ENCODE results near the gene PLEKHD1. TPM values are rescaled to one million over a fixed set of nuclear protein-coding genes. Genes with fewer than 3 reads are reported as not detected.

The PLEKHD1 gene
- total and polyA plus RNA-seq, 7 experiments from 2014 or later, result 0.07 to 0.74 (median 0.26) TPM; not detected in 1

DNA sequence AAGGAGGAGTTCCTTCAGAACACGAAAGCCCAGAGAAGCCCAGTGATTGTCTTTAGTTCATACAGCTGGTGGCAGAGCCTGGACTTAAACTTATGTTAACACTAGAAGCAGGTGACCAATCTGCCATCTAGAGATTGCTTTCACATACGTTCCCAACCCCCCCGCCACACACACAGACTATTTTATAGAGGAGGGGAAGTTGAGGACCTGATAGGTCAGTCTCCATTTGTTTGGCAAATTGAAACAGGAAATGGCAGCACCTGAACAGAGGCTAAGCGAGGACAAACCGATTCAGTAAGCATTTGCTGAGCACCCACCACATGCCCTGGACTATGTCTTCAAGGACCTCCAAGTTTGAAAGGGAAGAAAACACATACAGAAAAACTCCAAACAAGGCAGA lies 4.8 kb upstream of the PLEKHD1 start:
- no peak overlapping the region for H3K4me3 ChIP-seq (ENCODE audit: low read length)
- CTCF ChIA-PET, result interaction anchor here (0.6 kb wide), 1 partner anchor 242 kb away, joined by 4 read pairs; no protein-coding TSS in a partner anchor

DNA sequence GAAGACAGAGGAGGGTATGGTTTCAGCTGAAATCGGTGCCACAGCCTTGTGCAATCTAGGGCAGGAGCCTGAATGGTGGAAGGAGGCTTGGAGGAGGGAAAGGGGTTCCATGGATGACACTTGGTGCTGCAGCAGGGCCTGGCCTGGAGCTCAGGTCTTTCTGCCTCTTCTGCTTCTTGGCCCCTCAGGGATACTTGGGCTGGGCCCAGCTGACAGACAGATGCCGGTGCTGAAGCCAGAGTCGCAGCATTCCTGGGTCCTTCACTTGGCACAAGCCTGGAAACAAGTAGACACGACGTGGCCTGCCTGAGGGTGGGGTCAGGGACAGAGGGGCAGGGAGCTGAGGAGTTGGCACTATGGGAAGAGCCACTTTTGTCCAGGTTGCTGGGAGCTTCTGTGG lies 4.4 kb upstream of the PLEKHD1 start:
- ATAC-seq (no peak), DNase-seq (no peak)
- ChIA-PET POLR2A (no interaction called here), CTCF (interaction anchor here (0.6 kb wide), 1 partner anchor 243 kb away, joined by 4 read pairs; no protein-coding TSS in a partner anchor)
- Histone ChIP-seq H3K27ac (ENCODE audit: low read depth, low read length) (no peak overlapping the region), H3K9me3 (ENCODE audit: control insufficient read depth in 2 of 3, low read length in 3 of 3) (no peaks in the 10 kb centered on the region), H3K36me3 (ENCODE audit: control insufficient read depth in 2 of 3, insufficient read depth in 3 of 3, low read length in 3 of 3) (no peaks in the 10 kb centered on the region), H3K27me3 (ENCODE audit: control insufficient read depth in 2 of 2, insufficient read depth in 2 of 2, low read length in 2 of 2) (no peaks in the 10 kb centered on the region), H3K4me1 (ENCODE audit: control insufficient read depth in 2 of 2, insufficient read depth in 2 of 2, low read length in 2 of 2) (no peaks in the 10 kb centered on the region), H3K4me3 (ENCODE audit: low read length) (no peak overlapping the region)
- Mint-ChIP-seq H3K27ac (no peak overlapping the region), H3K9me3 (peaks cover 0 to 4% (median 0%) of the 10 kb centered on the region in 11 donors), H3K4me3 (no peak overlapping the region), H3K4me1 (peaks cover 0 to 7% (median 3%) of the 10 kb centered on the region in 7 donors), H3K27me3 (peaks cover 19 to 35% (median 25%) of the 10 kb centered on the region in 5 donors), H3K36me3 (peaks cover 0 to 15% (median 5%) of the 10 kb centered on the region in 5 donors)
- intact Hi-C loops (cut with micrococcal nuclease), result no loop called here

More for the DNA sequence above, 4.8 kb upstream of the PLEKHD1 start:
- Histone ChIP-seq H3K27me3 (ENCODE audit: control insufficient read depth in 2 of 2, insufficient read depth in 2 of 2, low read length in 2 of 2) (no peaks in the 10 kb centered on the region), H3K4me1 (ENCODE audit: control insufficient read depth in 2 of 2, insufficient read depth in 2 of 2, low read length in 2 of 2) (no peaks in the 10 kb centered on the region), H3K27ac (ENCODE audit: low read depth, low read length) (no peak overlapping the region), H3K9me3 (ENCODE audit: control insufficient read depth in 2 of 3, low read length in 3 of 3) (no peaks in the 10 kb centered on the region), H3K36me3 (ENCODE audit: control insufficient read depth in 2 of 3, insufficient read depth in 3 of 3, low read length in 3 of 3) (no peaks in the 10 kb centered on the region)
- H3K9me3 Mint-ChIP-seq, result peaks cover 0 to 4% (median 0%) of the 10 kb centered on the region in 11 donors
- DNase-seq (no peak), ATAC-seq (no peak)
- H3K27ac Mint-ChIP-seq, result no peak overlapping the region
- POLR2A ChIA-PET, result no interaction called here
- H3K4me1 Mint-ChIP-seq, result peaks cover 0 to 7% (median 3%) of the 10 kb centered on the region in 7 donors
- H3K27me3 Mint-ChIP-seq, result peaks cover 19 to 32% (median 25%) of the 10 kb centered on the region in 5 donors
- intact Hi-C loops (cut with micrococcal nuclease), result no loop called here
- H3K36me3 Mint-ChIP-seq, result peaks cover 0 to 15% (median 5%) of the 10 kb centered on the region in 5 donors
- H3K4me3 Mint-ChIP-seq, result no peak overlapping the region

DNA sequence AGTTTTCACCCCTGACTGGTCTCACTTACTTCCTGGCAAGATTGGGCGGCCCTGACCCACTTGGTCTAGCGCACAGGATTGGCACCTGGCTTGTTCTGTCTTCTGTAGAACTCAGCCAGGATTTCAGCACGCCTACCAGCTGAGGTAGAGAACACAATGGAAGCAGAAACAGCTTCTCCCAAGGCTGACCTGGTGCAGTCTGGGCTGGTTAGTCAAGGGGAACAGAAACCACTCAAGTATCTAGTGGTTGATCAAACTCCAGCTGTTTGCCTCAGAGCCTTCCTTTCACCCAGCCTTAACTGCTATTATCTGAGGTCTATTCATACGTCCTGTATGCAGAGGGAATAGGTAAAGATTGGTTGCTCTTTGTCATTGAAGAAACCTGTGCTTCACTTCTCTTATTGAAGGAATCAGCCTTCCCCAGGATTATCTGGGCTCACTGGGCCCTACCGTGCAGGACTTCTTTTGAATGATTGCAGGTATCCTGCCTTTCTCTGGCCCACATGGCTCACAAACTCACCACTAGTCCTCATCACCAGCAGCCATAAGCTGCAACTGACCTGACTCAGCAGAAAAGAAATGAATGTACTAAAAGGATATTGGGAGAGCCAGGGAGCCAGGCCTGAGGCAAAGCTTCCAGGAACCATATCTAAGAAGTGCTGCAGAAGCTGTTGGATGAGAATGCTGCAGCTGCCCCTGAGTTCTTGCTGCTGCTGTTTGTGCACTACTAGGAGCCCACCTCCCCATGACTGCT lies 2.5 kb upstream of the PLEKHD1 start:
- H3K9me3 ChIP-seq (ENCODE audit: control insufficient read depth in 2 of 3, low read length in 3 of 3), result no peaks in the 10 kb centered on the region
- POLR2A ChIA-PET, result no interaction called here
- CTCF ChIA-PET, result interaction anchor here (0.6 kb wide), 1 partner anchor 1646 kb away, joined by 3 read pairs; no protein-coding TSS in a partner anchor
- peaks cover 33 to 50% (median 42%) of the 10 kb centered on the region in 5 donors for H3K27me3 Mint-ChIP-seq
- peaks cover 0 to 7% (median 3%) of the 10 kb centered on the region in 7 donors for H3K4me1 Mint-ChIP-seq
- no peaks in the 10 kb centered on the region for H3K9me3 Mint-ChIP-seq
- DNase-seq (no peak), ATAC-seq (peak; percentile 22)
- no peak overlapping the region for H3K4me3 ChIP-seq (ENCODE audit: low read length)
- no peaks in the 10 kb centered on the region for H3K27me3 ChIP-seq (ENCODE audit: control insufficient read depth in 2 of 2, insufficient read depth in 2 of 2, low read length in 2 of 2)
- no peak overlapping the region for H3K27ac Mint-ChIP-seq
- intact Hi-C loops (cut with micrococcal nuclease), result no loop called here
- H3K4me1 ChIP-seq (ENCODE audit: control insufficient read depth in 2 of 2, insufficient read depth in 2 of 2, low read length in 2 of 2), result no peaks in the 10 kb centered on the region
- no peaks in the 10 kb centered on the region for H3K36me3 ChIP-seq (ENCODE audit: control insufficient read depth in 2 of 3, insufficient read depth in 3 of 3, low read length in 3 of 3)
- H3K27ac ChIP-seq (ENCODE audit: low read depth, low read length), result no peak overlapping the region
- H3K4me3 Mint-ChIP-seq, result no peak overlapping the region
- H3K36me3 Mint-ChIP-seq, result peaks cover 0 to 12% (median 0%) of the 10 kb centered on the region in 5 donors

DNA sequence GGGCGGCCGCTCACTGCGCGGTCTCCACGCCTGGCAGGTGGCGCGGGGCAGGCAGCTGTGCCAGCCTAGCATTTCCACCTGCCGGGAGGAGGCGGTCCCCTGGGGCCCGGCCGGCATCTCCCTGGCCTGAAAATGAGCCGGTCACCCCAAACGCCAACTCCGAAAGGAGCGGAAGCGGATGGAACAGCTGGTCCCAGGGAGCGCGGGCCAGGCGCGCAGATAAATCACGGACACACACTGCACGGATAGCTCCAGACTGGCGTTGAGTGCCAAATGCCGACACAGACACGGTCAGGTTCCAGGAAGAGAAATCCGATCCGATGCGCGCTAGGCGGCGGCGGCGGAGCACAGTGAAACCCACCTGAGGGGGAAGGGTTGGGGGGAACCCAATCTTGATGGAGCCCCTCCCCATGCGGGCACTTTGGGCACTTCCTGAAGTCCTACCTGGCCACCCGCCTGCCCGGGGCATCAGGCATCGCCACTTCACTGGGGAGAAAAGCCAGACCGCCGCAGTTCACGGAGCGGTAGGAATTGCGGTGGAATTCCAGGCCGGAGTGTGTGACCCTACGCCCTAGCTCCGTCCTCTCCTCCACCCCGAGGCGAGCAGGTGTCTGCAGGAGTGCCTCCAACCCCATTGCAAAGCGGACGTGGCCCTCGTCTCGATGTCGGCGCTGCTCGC lies 624 bp upstream of the PLEKHD1 start:
- no peak overlapping the region for H3K4me3 ChIP-seq (ENCODE audit: low read length)
- Mint-ChIP-seq H3K4me3 (peak overlapping the region in 3 of 10 donors; percentile 12 to 55 (median 55)), H3K36me3 (peaks cover 0 to 7% (median 0%) of the 10 kb centered on the region in 5 donors), H3K27me3 (peaks cover 40 to 62% (median 57%) of the 10 kb centered on the region in 5 donors), H3K27ac (no peak overlapping the region), H3K9me3 (no peaks in the 10 kb centered on the region), H3K4me1 (peaks cover 0 to 7% (median 3%) of the 10 kb centered on the region in 7 donors)
- no peaks in the 10 kb centered on the region for H3K4me1 ChIP-seq (ENCODE audit: control insufficient read depth in 2 of 2, insufficient read depth in 2 of 2, low read length in 2 of 2)
- ATAC-seq (no peak), DNase-seq (no peak)
- H3K27ac ChIP-seq (ENCODE audit: low read depth, low read length), result no peak overlapping the region
- no peaks in the 10 kb centered on the region for H3K27me3 ChIP-seq (ENCODE audit: control insufficient read depth in 2 of 2, insufficient read depth in 2 of 2, low read length in 2 of 2)
- no peaks in the 10 kb centered on the region for H3K36me3 ChIP-seq (ENCODE audit: control insufficient read depth in 2 of 3, insufficient read depth in 3 of 3, low read length in 3 of 3)
- no peaks in the 10 kb centered on the region for H3K9me3 ChIP-seq (ENCODE audit: control insufficient read depth in 2 of 3, low read length in 3 of 3)
- ChIA-PET CTCF (no interaction called here), POLR2A (no interaction called here)
- intact Hi-C loops (cut with micrococcal nuclease), result no loop called here

DNA sequence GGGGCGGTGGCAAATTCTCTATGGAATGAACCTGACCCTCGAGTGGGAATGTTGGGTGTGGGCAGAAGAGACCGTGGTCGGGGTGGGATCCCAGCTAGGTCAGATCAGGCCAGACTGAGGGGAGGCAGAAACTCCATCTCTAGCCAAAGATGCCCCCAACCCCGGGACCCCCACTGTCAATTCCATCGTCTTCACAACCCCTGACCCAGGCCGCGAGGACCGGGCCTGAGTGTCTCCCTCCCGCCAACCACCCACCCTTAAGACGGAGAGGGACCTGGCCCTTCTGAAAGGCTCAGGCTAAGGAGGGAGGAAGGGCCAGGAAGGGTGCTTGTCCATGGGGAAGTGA lies 760 bp downstream of the PLEKHD1 start:
- DNase-seq, result no peak
- ChIA-PET CTCF (no interaction called here), POLR2A (no interaction called here)
- Mint-ChIP-seq H3K4me3 (no peak overlapping the region), H3K9me3 (no peaks in the 10 kb centered on the region), H3K36me3 (no peaks in the 10 kb centered on the region), H3K4me1 (peaks cover 0 to 7% (median 3%) of the 10 kb centered on the region in 7 donors), H3K27me3 (peaks cover 36 to 59% (median 53%) of the 10 kb centered on the region in 5 donors), H3K27ac (no peak overlapping the region)
- Histone ChIP-seq H3K9me3 (ENCODE audit: control insufficient read depth in 2 of 3, low read length in 3 of 3) (no peaks in the 10 kb centered on the region), H3K4me1 (ENCODE audit: control insufficient read depth in 2 of 2, insufficient read depth in 2 of 2, low read length in 2 of 2) (no peaks in the 10 kb centered on the region), H3K36me3 (ENCODE audit: control insufficient read depth in 2 of 3, insufficient read depth in 3 of 3, low read length in 3 of 3) (no peaks in the 10 kb centered on the region), H3K27me3 (ENCODE audit: control insufficient read depth in 2 of 2, insufficient read depth in 2 of 2, low read length in 2 of 2) (no peaks in the 10 kb centered on the region), H3K4me3 (ENCODE audit: low read length) (no peak overlapping the region), H3K27ac (ENCODE audit: low read depth, low read length) (no peak overlapping the region)
- ATAC-seq, result no peak
- intact Hi-C loops (cut with micrococcal nuclease), result no loop called here

DNA sequence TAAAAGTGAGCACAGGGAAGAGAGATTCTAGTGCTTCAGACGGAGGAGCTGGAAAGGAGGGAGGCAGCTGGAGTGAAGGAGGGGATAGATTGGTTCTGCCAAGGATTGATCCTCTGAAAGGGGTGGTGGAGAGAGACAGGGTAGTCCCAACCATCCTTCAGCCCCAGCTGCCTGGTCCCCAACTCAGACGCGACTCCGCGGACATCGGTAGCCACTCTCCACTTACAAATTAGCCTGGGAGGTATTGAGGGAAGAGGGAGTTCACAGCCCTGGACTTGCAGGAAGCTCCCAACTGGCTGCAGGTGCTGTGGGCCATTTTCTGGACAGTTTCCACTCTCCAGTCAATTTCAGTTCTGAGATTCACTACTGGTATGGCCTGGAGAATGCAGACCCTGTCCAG lies 1.2 kb downstream of the PLEKHD1 start:
- Mint-ChIP-seq H3K27ac (no peak overlapping the region), H3K36me3 (no peaks in the 10 kb centered on the region), H3K9me3 (no peaks in the 10 kb centered on the region), H3K4me1 (peaks cover 0 to 7% (median 3%) of the 10 kb centered on the region in 7 donors), H3K4me3 (no peak overlapping the region), H3K27me3 (peaks cover 36 to 62% (median 53%) of the 10 kb centered on the region in 5 donors)
- CTCF ChIA-PET, result no interaction called here
- Histone ChIP-seq H3K27ac (ENCODE audit: low read depth, low read length) (no peak overlapping the region), H3K4me1 (ENCODE audit: control insufficient read depth in 2 of 2, insufficient read depth in 2 of 2, low read length in 2 of 2) (no peaks in the 10 kb centered on the region), H3K4me3 (ENCODE audit: low read length) (no peak overlapping the region), H3K9me3 (ENCODE audit: control insufficient read depth in 2 of 3, low read length in 3 of 3) (no peaks in the 10 kb centered on the region), H3K27me3 (ENCODE audit: control insufficient read depth in 2 of 2, insufficient read depth in 2 of 2, low read length in 2 of 2) (no peaks in the 10 kb centered on the region), H3K36me3 (ENCODE audit: control insufficient read depth in 2 of 3, insufficient read depth in 3 of 3, low read length in 3 of 3) (no peaks in the 10 kb centered on the region)
- no peak for DNase-seq
- intact Hi-C loops (cut with micrococcal nuclease), result no loop called here
- POLR2A ChIA-PET, result no interaction called here
- ATAC-seq, result no peak

Measured in naive thymus-derived CD4-positive, alpha-beta T cell (primary cell).